Loucy (cell line): ENCODE results near the gene HS6ST1.

Source experiments
- CTCF ChIP-seq: fragments of 200-600 bp; sonication (generic); conservative IDR thresholded peaks from 2 replicates; pipeline ENCODE4 v1.5.1; 2014; ENCODE audit warnings: mild to moderate bottlenecking, antibody characterized with exemption, low read length
- EZH2phosphoT487 ChIP-seq: fragments of 200-600 bp; IDR thresholded peaks from 2 replicates; pipeline ENCODE4 v1.6.1; 2018; ENCODE audit warnings: antibody characterized with exemption, mild to moderate bottlenecking, moderate library complexity, borderline replicate concordance

DNA sequence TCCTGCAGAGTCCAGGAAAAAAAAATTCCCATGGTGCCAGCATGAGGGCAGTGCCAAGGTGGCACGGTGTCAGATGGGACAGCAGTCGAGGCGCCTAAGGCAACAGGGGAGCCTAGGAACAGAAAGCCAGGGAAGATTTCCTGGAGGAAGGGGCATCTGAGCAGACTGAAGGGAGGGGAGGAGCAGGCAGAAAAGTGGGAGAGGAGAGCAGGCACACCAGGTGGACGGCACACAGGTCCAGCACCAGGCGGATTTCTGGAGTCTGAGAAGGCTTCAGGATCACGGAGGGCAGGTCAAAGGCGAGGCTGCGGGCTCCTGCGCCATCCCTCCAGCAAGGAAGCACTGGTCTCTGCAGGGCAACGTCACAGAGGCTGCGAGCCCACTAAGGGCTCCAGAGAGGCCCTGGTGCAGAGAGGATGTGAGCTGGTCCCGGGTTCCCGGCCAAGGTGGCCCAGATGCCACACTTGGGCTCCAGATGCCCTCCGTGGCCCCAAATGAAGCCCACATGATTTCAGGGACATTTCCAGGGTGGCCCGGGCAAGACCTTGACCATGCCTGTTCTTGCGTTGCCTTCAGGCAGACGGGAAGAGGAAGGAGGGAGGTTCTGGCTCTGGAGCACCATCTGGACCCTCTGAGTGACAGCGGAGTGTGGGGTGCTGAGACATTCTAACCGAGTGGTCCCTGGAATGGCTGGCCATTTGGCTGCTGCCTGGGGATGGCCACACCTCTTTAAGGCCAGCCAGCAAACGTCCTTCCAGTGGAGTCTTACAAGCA is 4.1 kb downstream of the HS6ST1 start:
- TF ChIP-seq CTCF, result no peak
- no peak for TF ChIP-seq EZH2phosphoT487
